Upper lobe of left lung (tissue), 6 donors: Measurements from ENCODE around the gene ALDOC. TPM values are rescaled to one million over a fixed set of nuclear protein-coding genes. Genes with fewer than 3 reads are reported as not detected.

ENCODE experiments used
- ATAC-seq, 2 donors: fragments of 200-7000 bp; cut with Tn5 transposase; one replicate each; pipeline ENCODE4 v1.9.1; 2022; ENCODE audit warnings: mild to moderate bottlenecking in 2 of 2, moderate library complexity in 2 of 2; ENCODE audit not compliant: low FRiP score in 2 of 2
- DNase-seq, 2 donors: peaks; one replicate each; pipeline ENCODE4 v3.0.0-alpha.2; 2019 to 2020
- H3K27ac ChIP-seq, 4 donors: fragments of 200-600 bp; sonication (generic); one replicate each; pipeline ENCODE4 v1.5.1; 2016 to 2019
- H3K27me3 ChIP-seq, 4 donors: fragments of 200-600 bp; sonication (generic); one replicate each; pipeline ENCODE4 v1.5.1; 2017 to 2019
- H3K36me3 ChIP-seq, 4 donors: fragments of 200-600 bp; sonication (generic); one replicate each; pipeline ENCODE4 v1.5.1; 2016 to 2019
- H3K4me1 ChIP-seq, 4 donors: fragments of 200-600 bp; sonication (generic); one replicate each; pipeline ENCODE4 v1.5.1; 2018 to 2019
- H3K4me3 ChIP-seq, 4 donors: fragments of 200-600 bp; sonication (generic); one replicate each; pipeline ENCODE4 v1.5.1; 2017 to 2019; ENCODE audit warnings: mild to moderate bottlenecking in 2 of 4, moderate library complexity in 1 of 4
- H3K9me3 ChIP-seq, 4 donors: fragments of 200-600 bp; sonication (generic); one replicate each; pipeline ENCODE4 v1.5.1; 2018 to 2019
- EP300 ChIP-seq, 4 donors: sonication (generic); formaldehyde crosslinking; IDR thresholded peaks; one replicate each; pipeline ENCODE4 v1.5.1; 2017; ENCODE audit warnings: antibody characterized with exemption in 4 of 4, control low read depth in 2 of 4
- POLR2A ChIP-seq, 4 donors: fragments of 450-650 bp; IDR thresholded peaks; one replicate each; pipeline ENCODE4 v1.5.1; 2016 to 2017; ENCODE audit warnings: antibody characterized with exemption in 4 of 4, mild to moderate bottlenecking in 2 of 4
- POLR2AphosphoS5 ChIP-seq, 2 donors: sonication (generic); formaldehyde crosslinking; IDR thresholded peaks; one replicate each; pipeline ENCODE4 v1.5.1; 2017; ENCODE audit warnings: antibody characterized with exemption in 2 of 2
- WGBS, 2 donors: methylation state at CpG; one replicate each; pipeline ENCODE4 v1.1.5; 2017 to 2018; 5-methylcytosine and 5-hydroxymethylcytosine counted together
- total RNA-seq, 6 donors: library from RNA; depleted of rRNA in 4 of 6; stranded (reverse); fragments of >200 nt in 4 of 6; gene quantifications; one replicate each; pipeline versions ENCODE4 v1.1.0 to v1.2.1, GENCODE V29; 2016 to 2021
- TF ChIP-seq, protein P1 (sequence below), 6 experiments: fragments of 450-650 bp in 4 of 6; fragments of 200-600 bp in 2 of 6; sonication (generic) in 2 of 6; IDR thresholded peaks; one replicate each; pipeline ENCODE4 v1.5.1; 2016 to 2019; ENCODE audit warnings: antibody characterized with exemption in 6 of 6
- donor health status: DM: no; HTN: no; CAD: no; lungs with moderate emphysema.
- donor health status: DM: no; HTN: yes; CAD: no; lungs with severe emphysema.

ALDOC gene
- total RNA-seq, 6 donors from 2014 or later: 6.3 to 19.2 (median 14.2) TPM

DNA sequence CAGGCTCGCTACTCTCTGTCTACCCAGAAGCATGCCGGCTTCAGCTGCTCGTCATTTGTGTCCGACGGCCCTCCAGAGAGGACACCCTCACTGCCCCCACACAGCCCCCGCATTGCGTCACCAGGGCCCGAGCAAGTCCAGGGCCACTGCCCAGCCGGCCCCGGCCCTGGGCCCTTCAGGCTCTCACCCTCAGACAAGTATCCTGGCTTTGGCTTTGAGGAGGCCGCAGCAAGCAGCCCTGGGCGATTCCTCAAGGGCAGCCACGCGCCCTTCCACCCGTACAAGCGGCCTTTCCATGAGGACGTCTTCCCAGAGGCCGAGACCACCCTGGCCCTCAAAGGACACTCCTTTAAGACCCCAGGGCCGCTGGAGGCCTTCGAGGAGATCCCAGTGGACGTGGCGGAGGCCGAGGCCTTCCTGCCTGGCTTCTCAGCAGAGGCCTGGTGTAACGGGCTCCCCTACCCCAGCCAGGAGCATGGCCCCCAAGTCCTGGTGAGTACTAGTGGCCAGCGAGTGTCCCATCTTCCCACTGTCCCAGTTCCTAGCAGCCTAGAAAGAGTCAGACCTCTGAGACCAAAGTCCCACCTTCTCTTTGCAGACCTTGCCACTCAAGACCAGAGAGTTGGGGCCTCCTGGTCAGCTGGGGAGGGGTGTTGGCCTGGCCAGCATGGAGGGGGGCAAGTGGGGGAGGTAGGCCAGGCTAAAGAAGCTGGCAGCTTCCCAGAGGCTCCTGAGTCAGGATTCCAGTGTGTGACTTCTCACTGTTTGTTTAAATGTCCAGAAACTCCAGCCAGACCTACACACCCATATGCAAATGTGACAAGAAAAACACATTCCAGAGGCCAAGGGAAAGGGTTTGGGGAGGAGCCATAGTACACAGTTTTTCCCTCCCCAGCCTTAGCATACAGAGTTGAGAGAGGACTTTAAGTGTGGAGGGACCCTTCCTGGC is 51.9 kb downstream of the ALDOC start:
- DNase-seq: peak; percentile 81 to 88
- no peaks in the 10 kb centered on the region for H3K9me3 ChIP-seq
- H3K27me3 ChIP-seq: no peaks in the 10 kb centered on the region
- peak overlapping the region; percentile 48 to 79 (median 58) for H3K27ac ChIP-seq
- peak; percentile 30 to 82 for ATAC-seq
- no peaks in the 10 kb centered on the region for H3K36me3 ChIP-seq
- WGBS, 2 donors: 62 to 80% methylated on average over 15 to 25 of the region's 25 CpGs
- H3K4me3 ChIP-seq: no peak overlapping the region
- peaks cover 0 to 30% (median 16%) of the 10 kb centered on the region in 4 donors for H3K4me1 ChIP-seq
- no peak for TF ChIP-seq EP300 (IDR thresholded peaks at IDR 0.05)
- no peak for TF ChIP-seq POLR2A (IDR thresholded peaks at IDR 0.05)
- no peak for TF ChIP-seq POLR2AphosphoS5 (IDR thresholded peaks at IDR 0.05)
- TF ChIP-seq, protein P1, sequence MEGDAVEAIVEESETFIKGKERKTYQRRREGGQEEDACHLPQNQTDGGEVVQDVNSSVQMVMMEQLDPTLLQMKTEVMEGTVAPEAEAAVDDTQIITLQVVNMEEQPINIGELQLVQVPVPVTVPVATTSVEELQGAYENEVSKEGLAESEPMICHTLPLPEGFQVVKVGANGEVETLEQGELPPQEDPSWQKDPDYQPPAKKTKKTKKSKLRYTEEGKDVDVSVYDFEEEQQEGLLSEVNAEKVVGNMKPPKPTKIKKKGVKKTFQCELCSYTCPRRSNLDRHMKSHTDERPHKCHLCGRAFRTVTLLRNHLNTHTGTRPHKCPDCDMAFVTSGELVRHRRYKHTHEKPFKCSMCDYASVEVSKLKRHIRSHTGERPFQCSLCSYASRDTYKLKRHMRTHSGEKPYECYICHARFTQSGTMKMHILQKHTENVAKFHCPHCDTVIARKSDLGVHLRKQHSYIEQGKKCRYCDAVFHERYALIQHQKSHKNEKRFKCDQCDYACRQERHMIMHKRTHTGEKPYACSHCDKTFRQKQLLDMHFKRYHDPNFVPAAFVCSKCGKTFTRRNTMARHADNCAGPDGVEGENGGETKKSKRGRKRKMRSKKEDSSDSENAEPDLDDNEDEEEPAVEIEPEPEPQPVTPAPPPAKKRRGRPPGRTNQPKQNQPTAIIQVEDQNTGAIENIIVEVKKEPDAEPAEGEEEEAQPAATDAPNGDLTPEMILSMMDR (IDR thresholded peaks at IDR 0.05): no peak

- no peak overlapping the region for H3K4me3 ChIP-seq
These were observed 52.8 kb downstream of the ALDOC start for GRCh38 chr17:28523876-28524275.

DNA sequence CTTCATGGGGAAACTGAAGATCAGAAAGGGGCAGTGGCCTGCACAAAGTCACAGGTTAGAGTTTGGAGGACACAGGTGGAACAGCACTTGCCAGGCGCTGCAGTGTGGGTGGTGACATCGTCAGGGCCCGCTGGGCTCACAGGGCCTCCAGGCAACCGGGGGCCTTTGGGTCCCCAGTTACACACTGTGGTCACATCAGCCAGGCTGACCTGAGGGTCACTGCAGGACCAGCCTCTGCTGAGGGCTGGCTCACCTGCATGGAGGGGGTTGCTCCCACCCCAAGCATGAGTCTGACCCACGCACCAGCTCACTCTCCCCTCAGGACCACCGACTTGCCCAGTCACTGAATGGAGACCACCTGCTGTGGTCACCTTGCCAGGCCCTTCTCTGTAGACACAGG is 53.5 kb downstream of the ALDOC start:
- 100% methylated on average over 1 to 5 of the region's 6 CpGs for whole genome bisulfite sequencing, 2 donors
- Histone ChIP-seq H3K36me3 (no peaks in the 10 kb centered on the region), H3K4me3 (no peak overlapping the region), H3K9me3 (no peaks in the 10 kb centered on the region), H3K27me3 (no peaks in the 10 kb centered on the region), H3K4me1 (peaks cover 0 to 30% (median 14%) of the 10 kb centered on the region in 4 donors), H3K27ac (no peak overlapping the region)
- TF ChIP-seq POLR2A (IDR thresholded peaks at IDR 0.05): no peak
- TF ChIP-seq, protein P1 (IDR thresholded peaks at IDR 0.05): no peak
- no peak for TF ChIP-seq POLR2AphosphoS5 (IDR thresholded peaks at IDR 0.05)
- TF ChIP-seq EP300 (IDR thresholded peaks at IDR 0.05): no peak
- peak in 1 of 2 donors; percentile 52 for DNase-seq
- ATAC-seq: no peak

More at GRCh38 chr17:28523876-28524275, 52.8 kb downstream of the ALDOC start:
- Histone ChIP-seq H3K9me3 (no peaks in the 10 kb centered on the region), H3K27ac (peak overlapping the region in 1 of 4 donors; percentile 66), H3K27me3 (no peaks in the 10 kb centered on the region), H3K36me3 (no peaks in the 10 kb centered on the region), H3K4me1 (peaks cover 0 to 30% (median 16%) of the 10 kb centered on the region in 4 donors)
- DNase-seq: peak in 1 of 2 donors; percentile 68
- ATAC-seq: no peak
- 87 to 88% methylated on average over 9 to 15 of the region's 15 CpGs for WGBS, 2 donors
- TF ChIP-seq POLR2AphosphoS5 (IDR thresholded peaks at IDR 0.05) (no peak), EP300 (IDR thresholded peaks at IDR 0.05) (no peak), POLR2A (IDR thresholded peaks at IDR 0.05) (no peak)
- TF ChIP-seq, protein P1 (IDR thresholded peaks at IDR 0.05): no peak

Other genes starting within 250 kb of the ALDOC start
- 10 to 100 TPM; 28.6 to 60.8 (median 44.3) TPM for gene IFT20, start 241.4 kb downstream of the ALDOC start, total RNA-seq
- 10 to 100 TPM; 27.2 to 74.3 (median 46.4) TPM for gene TNFAIP1, start 241.1 kb downstream of the ALDOC start, total RNA-seq
- 10 to 100 TPM; 50.3 to 74.5 (median 60.0) TPM for gene POLDIP2, start 219.4 kb downstream of the ALDOC start, total RNA-seq
- not detected for gene SEBOX, start 211.7 kb downstream of the ALDOC start, total RNA-seq
- 1 to 10 TPM in 4 of 6 donors, under 1 TPM in 1, not detected in 1; 0.67 to 6.4 (median 2.3) TPM for gene VTN, start 206.6 kb downstream of the ALDOC start, total RNA-seq
- gene SARM1, start 205.2 kb downstream of the ALDOC start, total RNA-seq: 10 to 100 TPM; 10.3 to 33.5 (median 13.9) TPM
- gene SLC46A1, start 170.7 kb downstream of the ALDOC start, total RNA-seq: 10 to 100 TPM; 15.0 to 44.0 (median 19.8) TPM
- gene SLC13A2, start 103.3 kb downstream of the ALDOC start, total RNA-seq: under 1 TPM in 3 of 6 donors, not detected in 3; 0.10 to 0.61 (median 0.14) TPM
- under 1 TPM in 2 of 6 donors, not detected in 4; 0.07 to 0.54 TPM for gene FOXN1, start 70.5 kb downstream of the ALDOC start, total RNA-seq
- 10 to 100 TPM; 17.0 to 43.0 (median 25.6) TPM for gene UNC119, start 24.3 kb downstream of the ALDOC start, total RNA-seq
- 10 to 100 TPM; 36.7 to 69.6 (median 58.1) TPM for gene PIGS, start 5.4 kb downstream of the ALDOC start, total RNA-seq
- 10 to 100 TPM in 1 of 6 donors, 1 to 10 TPM in 5; 4.4 to 34.6 (median 7.4) TPM for gene SPAG5, start 22.1 kb upstream of the ALDOC start, total RNA-seq
- gene RSKR, start 37.3 kb upstream of the ALDOC start, total RNA-seq: 10 to 100 TPM in 3 of 6 donors, 1 to 10 TPM in 3; 7.9 to 49.2 (median 11.7) TPM
- gene BLTP2, start 68.3 kb upstream of the ALDOC start, total RNA-seq: 100 to 1,000 TPM in 5 of 6 donors, 10 to 100 TPM in 1; 98.1 to 250 (median 131) TPM
- gene SDF2, start 85.0 kb upstream of the ALDOC start, total RNA-seq: 10 to 100 TPM; 43.2 to 91.1 (median 52.5) TPM
- gene SUPT6H, start 85.3 kb upstream of the ALDOC start, total RNA-seq: 100 to 1,000 TPM in 1 of 6 donors, 10 to 100 TPM in 5; 57.3 to 128 (median 71.5) TPM
- gene PROCA1, start 135.0 kb upstream of the ALDOC start, total RNA-seq: 10 to 100 TPM in 2 of 6 donors, 1 to 10 TPM in 4; 1.2 to 11.5 (median 3.4) TPM
- gene RAB34, start 141.0 kb upstream of the ALDOC start, total RNA-seq: 100 to 1,000 TPM in 2 of 6 donors, 10 to 100 TPM in 4; 69.5 to 123 (median 85.5) TPM
- gene RPL23A, start 143.1 kb upstream of the ALDOC start, total RNA-seq: 1,000 to 10,000 TPM in 2 of 6 donors, 100 to 1,000 TPM in 4; 206 to 1,142 (median 416) TPM
- 10 to 100 TPM in 3 of 6 donors, 1 to 10 TPM in 3; 4.1 to 25.8 (median 14.1) TPM for gene TLCD1, start 149.3 kb upstream of the ALDOC start, total RNA-seq
- 10 to 100 TPM in 3 of 6 donors, 1 to 10 TPM in 3; 3.5 to 34.6 (median 13.0) TPM for gene NEK8, start 151.9 kb upstream of the ALDOC start, total RNA-seq
- 10 to 100 TPM; 34.8 to 84.9 (median 64.1) TPM for gene TRAF4, start 167.1 kb upstream of the ALDOC start, total RNA-seq